GM18870 (cell line): ENCODE results near the gene PNMA6E.

Experiments
- ATAC-seq: cut with Tn5 transposase; IDR thresholded peaks from one replicate; pipeline ENCODE4 v1.9.1; 2021; ENCODE audit warnings: moderate library complexity; ENCODE audit not compliant: unreplicated experiment

Gene PNMA6E

GRCh38 chrX:153361781-153362397 is 39.3 kb downstream of the PNMA6E start:
- ATAC-seq = no peak

GRCh38 chrX:153357877-153358276 is 43.3 kb downstream of the PNMA6E start:
- ATAC-seq = no peak

GRCh38 chrX:153353416-153353815 is 47.7 kb downstream of the PNMA6E start:
- no peak for ATAC-seq

- ATAC-seq = no peak
These were observed 48.3 kb downstream of the PNMA6E start for GRCh38 chrX:153352858-153353257.

- no peak for ATAC-seq
These were observed 49.2 kb downstream of the PNMA6E start for GRCh38 chrX:153351981-153352380.

- ATAC-seq = no peak
These were observed 51.2 kb downstream of the PNMA6E start for GRCh38 chrX:153349952-153350351.

GRCh38 chrX:153348421-153348820 is 52.7 kb downstream of the PNMA6E start:
- ATAC-seq = no peak

GRCh38 chrX:153347530-153347929 is 53.6 kb downstream of the PNMA6E start:
- ATAC-seq = no peak
